Measurements from ENCODE around the gene GALM. TPM values are rescaled to one million over a fixed set of nuclear protein-coding genes. Genes with fewer than 3 reads are reported as not detected.
A peak's percentile ranks its signal among the peaks of the same experiment; 100 is the strongest.

GALM gene
- polyA plus RNA-seq, 2 donors: 2.6 to 3.4 TPM

- H3K27ac ChIP-seq (ENCODE audit: low read depth in 2 of 2, low read length in 1 of 2): no peak overlapping the region
- H3K4me1 ChIP-seq (ENCODE audit: control insufficient read depth in 2 of 2, insufficient read depth in 2 of 2, low read length in 1 of 2): no peaks in the 10 kb centered on the region
- no peaks in the 10 kb centered on the region for H3K9me3 ChIP-seq (ENCODE audit: control insufficient read depth in 2 of 2, insufficient read depth in 1 of 2, low read depth in 1 of 2, low read length in 1 of 2)
- WGBS, 2 donors: 77 to 81% methylated on average over 4 of the region's 4 CpGs
- H3K27me3 ChIP-seq (ENCODE audit: control insufficient read depth in 1 of 2, insufficient read depth in 2 of 2, low read length in 2 of 2): no peaks in the 10 kb centered on the region
- no peak overlapping the region for H3K4me3 ChIP-seq (ENCODE audit: low read depth in 1 of 2, low read length in 2 of 2)
- H3K36me3 ChIP-seq (ENCODE audit: control insufficient read depth in 2 of 2, insufficient read depth in 2 of 2, low read length in 1 of 2): no peaks in the 10 kb centered on the region
Measured at GRCh38 chr2:38656866-38657480, 8.9 kb upstream of the GALM start.

- Histone ChIP-seq H3K27ac (ENCODE audit: low read depth in 2 of 2, low read length in 1 of 2) (no peak overlapping the region), H3K4me3 (ENCODE audit: low read depth in 1 of 2, low read length in 2 of 2) (no peak overlapping the region), H3K9me3 (ENCODE audit: control insufficient read depth in 2 of 2, insufficient read depth in 1 of 2, low read depth in 1 of 2, low read length in 1 of 2) (no peaks in the 10 kb centered on the region), H3K36me3 (ENCODE audit: control insufficient read depth in 2 of 2, insufficient read depth in 2 of 2, low read length in 1 of 2) (no peaks in the 10 kb centered on the region), H3K4me1 (ENCODE audit: control insufficient read depth in 2 of 2, insufficient read depth in 2 of 2, low read length in 1 of 2) (no peaks in the 10 kb centered on the region), H3K27me3 (ENCODE audit: control insufficient read depth in 1 of 2, insufficient read depth in 2 of 2, low read length in 2 of 2) (no peaks in the 10 kb centered on the region)
- 72 to 77% methylated on average over 2 of the region's 2 CpGs for WGBS, 2 donors
Measured at GRCh38 chr2:38658613-38659012, 7.3 kb upstream of the GALM start.

- Histone ChIP-seq H3K4me1 (ENCODE audit: control insufficient read depth in 2 of 2, insufficient read depth in 2 of 2, low read length in 1 of 2) (no peaks in the 10 kb centered on the region), H3K9me3 (ENCODE audit: control insufficient read depth in 2 of 2, insufficient read depth in 1 of 2, low read depth in 1 of 2, low read length in 1 of 2) (no peaks in the 10 kb centered on the region), H3K4me3 (ENCODE audit: low read depth in 1 of 2, low read length in 2 of 2) (no peak overlapping the region), H3K36me3 (ENCODE audit: control insufficient read depth in 2 of 2, insufficient read depth in 2 of 2, low read length in 1 of 2) (no peaks in the 10 kb centered on the region), H3K27ac (ENCODE audit: low read depth in 2 of 2, low read length in 1 of 2) (no peak overlapping the region), H3K27me3 (ENCODE audit: control insufficient read depth in 1 of 2, insufficient read depth in 2 of 2, low read length in 2 of 2) (no peaks in the 10 kb centered on the region)
- 91 to 92% methylated on average over 2 of the region's 2 CpGs for WGBS, 2 donors
Measured at GRCh38 chr2:38659115-38659514, 6.8 kb upstream of the GALM start.

- H3K4me1 ChIP-seq (ENCODE audit: control insufficient read depth in 2 of 2, insufficient read depth in 2 of 2, low read length in 1 of 2): no peaks in the 10 kb centered on the region
- no peaks in the 10 kb centered on the region for H3K36me3 ChIP-seq (ENCODE audit: control insufficient read depth in 2 of 2, insufficient read depth in 2 of 2, low read length in 1 of 2)
- H3K27me3 ChIP-seq (ENCODE audit: control insufficient read depth in 1 of 2, insufficient read depth in 2 of 2, low read length in 2 of 2): no peaks in the 10 kb centered on the region
- no peak overlapping the region for H3K27ac ChIP-seq (ENCODE audit: low read depth in 2 of 2, low read length in 1 of 2)
- 97% methylated on average over 3 of the region's 3 CpGs for WGBS, 2 donors
- no peaks in the 10 kb centered on the region for H3K9me3 ChIP-seq (ENCODE audit: control insufficient read depth in 2 of 2, insufficient read depth in 1 of 2, low read depth in 1 of 2, low read length in 1 of 2)
- H3K4me3 ChIP-seq (ENCODE audit: low read depth in 1 of 2, low read length in 2 of 2): no peak overlapping the region
Measured at GRCh38 chr2:38660282-38660681, 5.6 kb upstream of the GALM start.

GRCh38 chr2:38661306-38661705 lies 4.6 kb upstream of the GALM start:
- Histone ChIP-seq H3K9me3 (ENCODE audit: control insufficient read depth in 2 of 2, insufficient read depth in 1 of 2, low read depth in 1 of 2, low read length in 1 of 2) (no peaks in the 10 kb centered on the region), H3K4me3 (ENCODE audit: low read depth in 1 of 2, low read length in 2 of 2) (no peak overlapping the region), H3K27me3 (ENCODE audit: control insufficient read depth in 1 of 2, insufficient read depth in 2 of 2, low read length in 2 of 2) (no peaks in the 10 kb centered on the region), H3K27ac (ENCODE audit: low read depth in 2 of 2, low read length in 1 of 2) (no peak overlapping the region), H3K4me1 (ENCODE audit: control insufficient read depth in 2 of 2, insufficient read depth in 2 of 2, low read length in 1 of 2) (peaks cover 0 to 1% of the 10 kb centered on the region in 2 donors), H3K36me3 (ENCODE audit: control insufficient read depth in 2 of 2, insufficient read depth in 2 of 2, low read length in 1 of 2) (no peaks in the 10 kb centered on the region)
- 77 to 79% methylated on average over 3 of the region's 3 CpGs for WGBS, 2 donors

GRCh38 chr2:38666556-38666910 lies 619 bp downstream of the GALM start:
- Histone ChIP-seq H3K36me3 (ENCODE audit: control insufficient read depth in 2 of 2, insufficient read depth in 2 of 2, low read length in 1 of 2) (no peaks in the 10 kb centered on the region), H3K27me3 (ENCODE audit: control insufficient read depth in 1 of 2, insufficient read depth in 2 of 2, low read length in 2 of 2) (no peaks in the 10 kb centered on the region), H3K4me3 (ENCODE audit: low read depth in 1 of 2, low read length in 2 of 2) (peak overlapping the region; percentile 60 to 66), H3K27ac (ENCODE audit: low read depth in 2 of 2, low read length in 1 of 2) (peak overlapping the region; percentile 19 to 80), H3K4me1 (ENCODE audit: control insufficient read depth in 2 of 2, insufficient read depth in 2 of 2, low read length in 1 of 2) (peaks cover 0 to 3% of the 10 kb centered on the region in 2 donors), H3K9me3 (ENCODE audit: control insufficient read depth in 2 of 2, insufficient read depth in 1 of 2, low read depth in 1 of 2, low read length in 1 of 2) (no peaks in the 10 kb centered on the region)
- 4 to 8% methylated on average over 4 of the region's 4 CpGs for WGBS, 2 donors

GRCh38 chr2:38668092-38668491 lies 2.2 kb downstream of the GALM start:
- Histone ChIP-seq H3K4me3 (ENCODE audit: low read depth in 1 of 2, low read length in 2 of 2) (no peak overlapping the region), H3K36me3 (ENCODE audit: control insufficient read depth in 2 of 2, insufficient read depth in 2 of 2, low read length in 1 of 2) (no peaks in the 10 kb centered on the region), H3K4me1 (ENCODE audit: control insufficient read depth in 2 of 2, insufficient read depth in 2 of 2, low read length in 1 of 2) (peaks cover 0 to 3% of the 10 kb centered on the region in 2 donors), H3K27ac (ENCODE audit: low read depth in 2 of 2, low read length in 1 of 2) (no peak overlapping the region), H3K27me3 (ENCODE audit: control insufficient read depth in 1 of 2, insufficient read depth in 2 of 2, low read length in 2 of 2) (no peaks in the 10 kb centered on the region), H3K9me3 (ENCODE audit: control insufficient read depth in 2 of 2, insufficient read depth in 1 of 2, low read depth in 1 of 2, low read length in 1 of 2) (no peaks in the 10 kb centered on the region)
- WGBS, 2 donors: 91 to 92% methylated on average over 4 of the region's 4 CpGs

- 87 to 95% methylated on average over 16 of the region's 16 CpGs for WGBS, 2 donors
- Histone ChIP-seq H3K27me3 (ENCODE audit: control insufficient read depth in 1 of 2, insufficient read depth in 2 of 2, low read length in 2 of 2) (no peaks in the 10 kb centered on the region), H3K36me3 (ENCODE audit: control insufficient read depth in 2 of 2, insufficient read depth in 2 of 2, low read length in 1 of 2) (no peaks in the 10 kb centered on the region), H3K4me3 (ENCODE audit: low read depth in 1 of 2, low read length in 2 of 2) (no peak overlapping the region), H3K9me3 (ENCODE audit: control insufficient read depth in 2 of 2, insufficient read depth in 1 of 2, low read depth in 1 of 2, low read length in 1 of 2) (no peaks in the 10 kb centered on the region), H3K27ac (ENCODE audit: low read depth in 2 of 2, low read length in 1 of 2) (no peak overlapping the region), H3K4me1 (ENCODE audit: control insufficient read depth in 2 of 2, insufficient read depth in 2 of 2, low read length in 1 of 2) (peaks cover 0 to 3% of the 10 kb centered on the region in 2 donors)
Measured at GRCh38 chr2:38668779-38669479, 3.0 kb downstream of the GALM start.

GRCh38 chr2:38671303-38671702 lies 5.4 kb downstream of the GALM start:
- Histone ChIP-seq H3K9me3 (ENCODE audit: control insufficient read depth in 2 of 2, insufficient read depth in 1 of 2, low read depth in 1 of 2, low read length in 1 of 2) (no peaks in the 10 kb centered on the region), H3K4me1 (ENCODE audit: control insufficient read depth in 2 of 2, insufficient read depth in 2 of 2, low read length in 1 of 2) (peaks cover 0 to 2% of the 10 kb centered on the region in 2 donors), H3K27ac (ENCODE audit: low read depth in 2 of 2, low read length in 1 of 2) (no peak overlapping the region), H3K27me3 (ENCODE audit: control insufficient read depth in 1 of 2, insufficient read depth in 2 of 2, low read length in 2 of 2) (no peaks in the 10 kb centered on the region), H3K36me3 (ENCODE audit: control insufficient read depth in 2 of 2, insufficient read depth in 2 of 2, low read length in 1 of 2) (no peaks in the 10 kb centered on the region), H3K4me3 (ENCODE audit: low read depth in 1 of 2, low read length in 2 of 2) (no peak overlapping the region)
- 82 to 89% methylated on average over 6 of the region's 6 CpGs for WGBS, 2 donors

GRCh38 chr2:38671946-38672345 lies 6.0 kb downstream of the GALM start:
- 83 to 89% methylated on average over 2 of the region's 2 CpGs for WGBS, 2 donors
- Histone ChIP-seq H3K27me3 (ENCODE audit: control insufficient read depth in 1 of 2, insufficient read depth in 2 of 2, low read length in 2 of 2) (no peaks in the 10 kb centered on the region), H3K9me3 (ENCODE audit: control insufficient read depth in 2 of 2, insufficient read depth in 1 of 2, low read depth in 1 of 2, low read length in 1 of 2) (no peaks in the 10 kb centered on the region), H3K4me3 (ENCODE audit: low read depth in 1 of 2, low read length in 2 of 2) (no peak overlapping the region), H3K27ac (ENCODE audit: low read depth in 2 of 2, low read length in 1 of 2) (no peak overlapping the region), H3K4me1 (ENCODE audit: control insufficient read depth in 2 of 2, insufficient read depth in 2 of 2, low read length in 1 of 2) (no peaks in the 10 kb centered on the region), H3K36me3 (ENCODE audit: control insufficient read depth in 2 of 2, insufficient read depth in 2 of 2, low read length in 1 of 2) (no peaks in the 10 kb centered on the region)
